Thyroid gland (tissue), 4 donors: ENCODE data around the gene PTPN21.
"Not testable (repeated sequence)": the region's sequence is repeated elsewhere in the genome, so short reads cannot be mapped to it uniquely, and the experiment has no call there.

ENCODE experiments used
- POLR2A ChIP-seq, 2 donors: fragments of 450-650 bp; IDR thresholded peaks; one replicate each; pipeline ENCODE4 v1.6.1; 2017; ENCODE audit warnings: antibody characterized with exemption in 2 of 2, mild to moderate bottlenecking in 2 of 2, moderate library complexity in 1 of 2
- TF ChIP-seq, protein P1 (sequence below), 6 experiments: fragments of 200-600 bp in 3 of 6; fragments of 450-650 bp in 3 of 6; sonication (generic) in 3 of 6; IDR thresholded peaks; one replicate each; pipeline ENCODE4 v1.5.1; 2016 to 2019; ENCODE audit warnings: antibody characterized with exemption in 6 of 6, mild to moderate bottlenecking in 2 of 6, inconsistent platforms in 1 of 6, moderate library complexity in 1 of 6

DNA sequence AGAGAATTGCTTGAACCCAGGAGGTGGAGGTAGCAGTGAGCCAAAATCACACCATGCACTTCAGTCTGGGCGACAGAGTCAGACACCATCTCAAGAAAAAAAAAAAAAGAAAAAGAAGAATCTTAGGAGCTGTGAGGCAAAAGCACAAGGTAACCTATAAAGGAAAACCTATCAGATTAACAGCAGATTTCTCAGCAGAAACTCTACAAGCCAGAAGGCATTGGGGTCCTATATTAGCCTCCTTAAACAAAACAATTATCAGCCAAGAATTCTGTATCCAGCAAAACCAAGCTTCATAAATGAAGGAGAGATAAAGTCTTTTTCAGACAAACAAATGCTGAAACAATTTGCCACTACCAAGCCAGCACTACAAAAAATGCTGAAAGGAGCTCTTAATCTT, 24.9 kb downstream of the PTPN21 start:
- TF ChIP-seq, protein P1, sequence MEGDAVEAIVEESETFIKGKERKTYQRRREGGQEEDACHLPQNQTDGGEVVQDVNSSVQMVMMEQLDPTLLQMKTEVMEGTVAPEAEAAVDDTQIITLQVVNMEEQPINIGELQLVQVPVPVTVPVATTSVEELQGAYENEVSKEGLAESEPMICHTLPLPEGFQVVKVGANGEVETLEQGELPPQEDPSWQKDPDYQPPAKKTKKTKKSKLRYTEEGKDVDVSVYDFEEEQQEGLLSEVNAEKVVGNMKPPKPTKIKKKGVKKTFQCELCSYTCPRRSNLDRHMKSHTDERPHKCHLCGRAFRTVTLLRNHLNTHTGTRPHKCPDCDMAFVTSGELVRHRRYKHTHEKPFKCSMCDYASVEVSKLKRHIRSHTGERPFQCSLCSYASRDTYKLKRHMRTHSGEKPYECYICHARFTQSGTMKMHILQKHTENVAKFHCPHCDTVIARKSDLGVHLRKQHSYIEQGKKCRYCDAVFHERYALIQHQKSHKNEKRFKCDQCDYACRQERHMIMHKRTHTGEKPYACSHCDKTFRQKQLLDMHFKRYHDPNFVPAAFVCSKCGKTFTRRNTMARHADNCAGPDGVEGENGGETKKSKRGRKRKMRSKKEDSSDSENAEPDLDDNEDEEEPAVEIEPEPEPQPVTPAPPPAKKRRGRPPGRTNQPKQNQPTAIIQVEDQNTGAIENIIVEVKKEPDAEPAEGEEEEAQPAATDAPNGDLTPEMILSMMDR (IDR thresholded peaks at IDR 0.05), result not testable (repeated sequence)
- TF ChIP-seq POLR2A (IDR thresholded peaks at IDR 0.05), result not testable (repeated sequence)
